Loucy (cell line): Measurements from ENCODE around the gene HNRNPK.

ENCODE experiments used
- H2AFZ ChIP-seq: fragments of 200-600 bp; sonication (generic); 2 replicates; pipeline ENCODE4 v1.6.0; 2016; ENCODE audit warnings: antibody characterized with exemption, mild to moderate bottlenecking, low read length, moderate library complexity
- H3F3A ChIP-seq: fragments of 200-600 bp; 2 replicates; pipeline ENCODE4 v1.6.0; 2016; ENCODE audit warnings: antibody characterized with exemption, low read depth, mild to moderate bottlenecking
- H3K27me3 ChIP-seq: fragments of 200-600 bp; sonication (generic); 2 replicates; pipeline ENCODE4 v1.6.1; 2014; ENCODE audit warnings: low read length, mild to moderate bottlenecking; ENCODE audit not compliant: insufficient read depth, poor library complexity, severe bottlenecking
- H3K36me3 ChIP-seq: fragments of 200-600 bp; sonication (generic); 2 replicates; pipeline ENCODE4 v1.6.1; 2016; ENCODE audit warnings: low read length; ENCODE audit not compliant: insufficient read depth
- H3K4me1 ChIP-seq: fragments of 200-600 bp; sonication (generic); 2 replicates; pipeline ENCODE4 v1.5.1; 2014; ENCODE audit warnings: low read length, mild to moderate bottlenecking; ENCODE audit not compliant: insufficient read depth, poor library complexity, severe bottlenecking
- H3K4me2 ChIP-seq: fragments of 200-600 bp; sonication (generic); 2 replicates; pipeline ENCODE4 v1.6.0; 2014; ENCODE audit warnings: antibody characterized with exemption, low read length, low read depth, mild to moderate bottlenecking; ENCODE audit not compliant: poor library complexity, severe bottlenecking
- H3K4me3 ChIP-seq: fragments of 200-600 bp; sonication (generic); 2 replicates; pipeline ENCODE4 v1.5.1; 2014; ENCODE audit warnings: low read length, mild to moderate bottlenecking, mixed read lengths; ENCODE audit not compliant: poor library complexity, severe bottlenecking
- H3K79me2 ChIP-seq: fragments of 200-600 bp; sonication (generic); 2 replicates; pipeline ENCODE4 v1.6.1; 2014; ENCODE audit warnings: low read length; ENCODE audit not compliant: insufficient read depth
- H3K9ac ChIP-seq: fragments of 200-600 bp; sonication (generic); 2 replicates; pipeline ENCODE4 v1.6.0; 2014; ENCODE audit warnings: mild to moderate bottlenecking, low read depth, low read length, moderate library complexity; ENCODE audit not compliant: poor library complexity, severe bottlenecking
- H3K9me2 ChIP-seq: fragments of 200-600 bp; sonication (generic); replicated peaks from 2 replicates; pipeline ENCODE4 v1.6.1; 2016; ENCODE audit warnings: low read depth, low read length, mixed read lengths
- H3K9me3 ChIP-seq: fragments of 200-600 bp; sonication (generic); 2 replicates; pipeline ENCODE4 v1.6.1; 2014; ENCODE audit warnings: mild to moderate bottlenecking, antibody characterized with exemption, low read length, low read depth; ENCODE audit not compliant: insufficient read depth
- H4K20me1 ChIP-seq: fragments of 200-600 bp; sonication (generic); 2 replicates; pipeline ENCODE4 v1.6.0; 2014; ENCODE audit warnings: antibody characterized with exemption, low read length, mild to moderate bottlenecking; ENCODE audit not compliant: insufficient read depth, poor library complexity, severe bottlenecking
- EZH2phosphoT487 ChIP-seq: fragments of 200-600 bp; IDR thresholded peaks from 2 replicates; pipeline ENCODE4 v1.6.1; 2018; ENCODE audit warnings: antibody characterized with exemption, mild to moderate bottlenecking, moderate library complexity, borderline replicate concordance
- TF ChIP-seq, protein P1 (sequence below): fragments of 200-600 bp; sonication (generic); conservative IDR thresholded peaks from 2 replicates; pipeline ENCODE4 v1.5.1; 2014; ENCODE audit warnings: mild to moderate bottlenecking, antibody characterized with exemption, low read length

HNRNPK gene

DNA sequence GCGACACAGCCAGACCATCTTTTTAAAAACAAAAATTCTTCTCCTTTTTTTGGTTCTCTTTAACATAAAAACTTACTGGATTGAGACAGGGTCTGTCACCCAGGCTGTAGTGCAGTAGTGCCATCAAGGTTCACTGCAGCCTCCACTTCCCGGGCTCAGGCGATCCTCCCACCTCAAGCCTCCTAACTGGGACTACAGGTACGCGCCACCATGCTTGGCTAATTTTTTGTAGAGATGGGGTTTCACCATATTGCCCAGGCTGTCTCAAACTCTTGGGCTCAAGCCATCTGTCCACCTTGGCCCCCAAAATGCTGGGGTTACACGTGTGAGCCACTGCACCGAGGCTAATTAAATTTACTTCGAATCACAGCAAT lies 13.8 kb downstream of the HNRNPK start:
- no peak overlapping the region for H2AFZ ChIP-seq
- no peaks in the 10 kb centered on the region for H3K27me3 ChIP-seq
- H3K79me2 ChIP-seq = peaks cover 22% of the 10 kb centered on the region
- H3K4me3 ChIP-seq = no peak overlapping the region
- H3K4me1 ChIP-seq = no peaks in the 10 kb centered on the region
- peaks cover 44% of the 10 kb centered on the region for H3K36me3 ChIP-seq
- no peak overlapping the region for H3K9ac ChIP-seq
- H3K4me2 ChIP-seq = no peak overlapping the region
- H3F3A ChIP-seq = peaks cover 24% of the 10 kb centered on the region
- TF ChIP-seq, protein P1, sequence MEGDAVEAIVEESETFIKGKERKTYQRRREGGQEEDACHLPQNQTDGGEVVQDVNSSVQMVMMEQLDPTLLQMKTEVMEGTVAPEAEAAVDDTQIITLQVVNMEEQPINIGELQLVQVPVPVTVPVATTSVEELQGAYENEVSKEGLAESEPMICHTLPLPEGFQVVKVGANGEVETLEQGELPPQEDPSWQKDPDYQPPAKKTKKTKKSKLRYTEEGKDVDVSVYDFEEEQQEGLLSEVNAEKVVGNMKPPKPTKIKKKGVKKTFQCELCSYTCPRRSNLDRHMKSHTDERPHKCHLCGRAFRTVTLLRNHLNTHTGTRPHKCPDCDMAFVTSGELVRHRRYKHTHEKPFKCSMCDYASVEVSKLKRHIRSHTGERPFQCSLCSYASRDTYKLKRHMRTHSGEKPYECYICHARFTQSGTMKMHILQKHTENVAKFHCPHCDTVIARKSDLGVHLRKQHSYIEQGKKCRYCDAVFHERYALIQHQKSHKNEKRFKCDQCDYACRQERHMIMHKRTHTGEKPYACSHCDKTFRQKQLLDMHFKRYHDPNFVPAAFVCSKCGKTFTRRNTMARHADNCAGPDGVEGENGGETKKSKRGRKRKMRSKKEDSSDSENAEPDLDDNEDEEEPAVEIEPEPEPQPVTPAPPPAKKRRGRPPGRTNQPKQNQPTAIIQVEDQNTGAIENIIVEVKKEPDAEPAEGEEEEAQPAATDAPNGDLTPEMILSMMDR = no peak
- TF ChIP-seq EZH2phosphoT487 = no peak
- H3K9me3 ChIP-seq = no peaks in the 10 kb centered on the region
- H3K9me2 ChIP-seq = no peaks in the 10 kb centered on the region
- H4K20me1 ChIP-seq = peaks cover 45% of the 10 kb centered on the region

DNA sequence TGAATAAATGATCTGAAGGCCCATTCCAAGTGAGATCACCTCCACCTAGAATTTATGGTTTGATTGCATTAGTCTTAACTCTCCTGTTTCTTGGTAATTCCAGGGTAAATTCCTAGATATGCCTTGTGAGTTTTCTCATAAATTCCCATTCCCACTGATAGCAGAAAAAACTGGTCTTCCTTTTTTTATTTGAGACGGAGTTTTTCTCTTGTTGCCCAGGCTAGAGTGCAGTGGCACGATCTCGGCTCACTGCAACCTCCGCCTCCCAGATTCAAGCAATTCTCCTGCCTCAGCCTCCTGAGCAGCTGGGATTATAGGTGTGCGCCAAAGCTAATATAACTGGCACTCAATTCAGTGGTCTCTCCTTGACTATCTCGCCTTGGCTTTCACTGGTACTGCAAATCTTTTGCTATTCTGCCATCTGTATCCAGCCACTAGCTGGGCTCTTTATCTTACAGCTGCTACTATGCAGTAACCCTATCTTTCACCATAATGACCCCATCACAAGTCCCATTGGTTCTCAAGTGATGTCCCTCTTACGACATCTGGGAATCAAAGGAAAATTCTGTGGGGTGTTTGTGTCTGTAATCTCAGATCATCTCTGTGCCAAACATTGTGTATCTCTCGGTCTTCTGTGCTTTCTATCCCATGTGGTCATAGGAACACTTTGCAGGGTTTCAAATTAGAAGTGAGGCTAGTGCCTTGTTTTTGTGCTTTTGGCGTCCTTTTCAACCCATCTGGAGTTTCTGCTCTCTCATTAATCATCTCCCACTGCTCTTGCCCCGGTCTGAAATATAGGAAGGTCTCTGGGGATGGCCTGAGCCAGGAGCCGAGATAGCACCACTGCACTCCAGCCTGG lies 14.4 kb downstream of the HNRNPK start:
- no peak for TF ChIP-seq EZH2phosphoT487
- TF ChIP-seq, protein P1 = no peak

DNA sequence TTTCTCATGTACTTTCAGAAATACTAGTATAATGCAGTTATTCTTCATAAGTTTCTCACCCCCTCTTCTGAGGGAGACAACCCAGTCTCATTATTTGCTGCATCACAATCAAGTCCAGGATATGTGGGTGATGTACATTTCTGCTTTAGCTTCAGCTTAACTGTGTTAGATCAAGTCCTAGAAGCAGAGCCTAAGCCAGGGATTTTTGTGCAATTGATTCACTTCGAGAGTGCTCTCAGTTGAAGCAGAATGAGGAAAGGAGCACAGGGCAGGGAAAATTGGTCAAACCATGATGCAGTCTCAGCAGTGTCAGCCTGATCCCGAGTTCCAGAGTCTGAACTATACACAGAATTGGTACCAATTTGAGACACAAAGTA lies 15.1 kb downstream of the HNRNPK start:
- no peaks in the 10 kb centered on the region for H3K9me3 ChIP-seq
- H3K9me2 ChIP-seq = no peaks in the 10 kb centered on the region
- peaks cover 9% of the 10 kb centered on the region; the same call in 1 of the 2 replicates for H3K79me2 ChIP-seq
- H2AFZ ChIP-seq = no peak overlapping the region
- peaks cover 31% of the 10 kb centered on the region for H3K36me3 ChIP-seq
- no peak overlapping the region for H3K4me3 ChIP-seq
- H3F3A ChIP-seq = peaks cover 21% of the 10 kb centered on the region
- no peak overlapping the region for H3K9ac ChIP-seq
- peaks cover 33% of the 10 kb centered on the region for H4K20me1 ChIP-seq
- H3K27me3 ChIP-seq = no peaks in the 10 kb centered on the region
- no peaks in the 10 kb centered on the region for H3K4me1 ChIP-seq
- TF ChIP-seq, protein P1 = no peak
- TF ChIP-seq EZH2phosphoT487 = no peak
- H3K4me2 ChIP-seq = no peak overlapping the region

More for the DNA sequence above, 14.4 kb downstream of the HNRNPK start:
- no peaks in the 10 kb centered on the region for H3K4me1 ChIP-seq
- peaks cover 15% of the 10 kb centered on the region for H3K79me2 ChIP-seq
- H2AFZ ChIP-seq = no peak overlapping the region
- H3F3A ChIP-seq = peaks cover 23% of the 10 kb centered on the region
- H3K4me2 ChIP-seq = no peak overlapping the region
- H3K27me3 ChIP-seq = no peaks in the 10 kb centered on the region
- H3K36me3 ChIP-seq = peaks cover 38% of the 10 kb centered on the region
- H3K9me2 ChIP-seq = no peaks in the 10 kb centered on the region
- H3K9me3 ChIP-seq = no peaks in the 10 kb centered on the region
- peaks cover 39% of the 10 kb centered on the region for H4K20me1 ChIP-seq
- H3K4me3 ChIP-seq = no peak overlapping the region
- H3K9ac ChIP-seq = no peak overlapping the region
